HG03565 (cell line): ENCODE data around the gene CPT2.

Source experiments
- ATAC-seq: cut with Tn5 transposase; IDR thresholded peaks from one replicate; pipeline ENCODE4 v1.9.1; 2021; ENCODE audit warnings: mild to moderate bottlenecking, moderate library complexity; ENCODE audit not compliant: unreplicated experiment

The CPT2 gene

DNA sequence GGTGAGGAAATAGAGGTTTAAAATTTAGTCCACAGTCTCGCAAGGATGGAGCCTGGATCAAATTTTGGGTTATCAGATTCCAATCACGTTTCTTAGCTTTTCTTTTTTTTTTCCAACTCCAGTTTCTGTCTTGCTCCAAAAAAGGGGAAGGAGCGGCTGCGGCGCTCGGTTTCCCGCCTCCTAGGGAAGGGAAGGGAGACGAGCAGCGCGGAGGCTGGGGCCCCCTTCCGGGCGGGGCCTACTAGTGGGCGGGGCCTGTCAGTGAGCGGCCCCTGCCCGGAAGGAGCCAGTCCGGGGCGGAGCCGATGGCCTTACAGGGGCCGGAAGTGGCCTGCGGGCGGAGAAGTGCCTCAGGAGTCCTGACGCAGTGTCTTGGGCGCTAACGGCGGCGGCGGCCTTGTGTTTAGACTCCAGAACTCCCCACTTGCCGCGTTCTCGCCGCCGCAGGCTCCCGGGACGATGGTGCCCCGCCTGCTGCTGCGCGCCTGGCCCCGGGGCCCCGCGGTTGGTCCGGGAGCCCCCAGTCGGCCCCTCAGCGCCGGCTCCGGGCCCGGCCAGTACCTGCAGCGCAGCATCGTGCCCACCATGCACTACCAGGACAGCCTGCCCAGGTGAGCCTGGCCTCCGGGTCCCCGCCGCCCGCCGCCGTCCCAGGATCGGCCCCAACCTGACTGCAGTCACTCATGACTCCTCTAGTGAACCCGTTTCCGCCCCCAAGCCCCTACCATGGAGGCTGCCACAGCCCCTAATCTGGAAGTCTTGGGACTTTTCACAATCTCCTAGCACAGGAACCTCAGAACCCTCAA is at the start of gene CPT2:
TSS of gene CPT2 (plus strand) at position 340 of the 806 bp plus-strand sequence. CDS start at position 460, 120 bp downstream.
- peak; percentile 98 for ATAC-seq

GRCh38 chr1:53147174-53147573 is 49.5 kb upstream of the CPT2 start:
- no peak for ATAC-seq

- no peak for ATAC-seq
Measured at GRCh38 chr1:53148123-53148522, 48.5 kb upstream of the CPT2 start.

DNA sequence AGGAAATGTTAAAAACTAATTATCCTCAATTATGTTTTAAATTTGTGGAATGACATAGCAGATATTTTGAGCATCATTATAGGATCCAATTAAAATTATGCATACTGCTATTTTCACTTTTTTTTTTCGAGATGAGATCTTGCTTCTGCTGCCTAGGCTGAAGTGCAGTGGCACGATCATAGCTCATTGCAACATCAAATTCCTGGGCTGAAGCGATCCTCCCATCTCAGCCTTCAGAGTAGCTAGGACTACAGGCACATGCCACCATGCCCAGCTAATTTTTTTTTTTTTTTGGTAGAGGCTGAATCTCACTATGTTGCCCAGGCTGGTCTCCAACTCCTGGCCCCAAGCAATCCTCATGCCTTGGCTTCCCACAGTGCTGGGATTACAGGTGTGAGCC is 42.9 kb upstream of the CPT2 start:
- no peak for ATAC-seq

- ATAC-seq, result no peak
Measured at GRCh38 chr1:53154859-53155438, 41.7 kb upstream of the CPT2 start.

DNA sequence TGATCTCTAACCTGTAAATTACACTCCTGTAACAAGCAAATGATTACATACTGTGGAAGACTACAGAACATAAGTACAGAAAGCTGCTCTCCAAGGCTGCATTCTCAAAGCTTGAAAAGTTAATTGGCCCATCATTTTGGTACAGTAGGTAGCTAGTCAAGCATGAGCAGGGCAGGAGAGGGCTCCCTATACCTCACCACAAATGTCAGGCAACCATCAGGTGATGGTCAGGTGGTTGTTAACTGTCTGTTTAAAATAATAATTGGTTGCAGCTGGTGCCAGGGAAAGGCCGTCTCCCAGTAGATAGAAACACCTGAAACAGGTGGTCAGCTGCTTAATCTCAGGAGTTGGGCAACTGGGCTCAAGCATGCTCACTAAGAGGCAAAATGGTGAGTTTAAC is 41.1 kb upstream of the CPT2 start:
- no peak for ATAC-seq

GRCh38 chr1:53155945-53156344 is 40.7 kb upstream of the CPT2 start:
- no peak for ATAC-seq

DNA sequence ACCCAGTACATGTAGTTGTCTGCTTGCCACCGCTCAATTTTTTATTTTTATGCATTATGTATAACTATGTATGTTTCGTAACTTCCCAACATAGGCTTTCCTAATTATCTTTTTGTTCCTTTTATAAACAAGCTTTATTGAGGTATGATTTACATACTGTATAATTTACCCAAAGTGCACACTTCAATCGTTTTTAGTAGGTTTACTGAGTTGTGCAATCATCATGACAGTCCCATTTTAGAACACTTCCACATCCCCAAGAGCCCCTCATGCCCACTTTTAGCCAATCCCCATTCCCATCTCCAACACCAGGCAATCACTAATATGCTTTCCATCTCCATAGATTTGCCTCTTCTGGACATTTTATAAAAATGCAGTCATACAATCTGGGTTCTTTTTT is 39.8 kb upstream of the CPT2 start:
- no peak for ATAC-seq

DNA sequence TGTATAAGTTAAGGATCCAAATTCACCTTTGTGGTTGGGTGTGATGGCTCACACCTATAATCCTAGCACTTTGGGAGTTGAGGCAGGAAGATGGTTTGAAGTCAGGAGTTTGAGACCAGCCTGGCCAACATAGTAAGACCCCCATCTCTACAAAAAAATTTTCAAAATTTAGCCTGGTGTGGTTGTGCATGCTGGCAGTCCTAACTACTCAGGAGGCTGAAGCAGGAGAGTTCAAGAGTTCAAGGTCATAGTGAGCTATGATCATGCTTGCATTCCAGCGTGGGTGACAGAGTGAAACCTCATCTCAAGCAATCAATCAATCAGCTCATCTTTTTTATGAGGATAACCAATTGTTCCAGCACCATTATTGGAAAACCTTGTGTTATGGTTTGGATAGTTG is 37.7 kb upstream of the CPT2 start:
- no peak for ATAC-seq

DNA sequence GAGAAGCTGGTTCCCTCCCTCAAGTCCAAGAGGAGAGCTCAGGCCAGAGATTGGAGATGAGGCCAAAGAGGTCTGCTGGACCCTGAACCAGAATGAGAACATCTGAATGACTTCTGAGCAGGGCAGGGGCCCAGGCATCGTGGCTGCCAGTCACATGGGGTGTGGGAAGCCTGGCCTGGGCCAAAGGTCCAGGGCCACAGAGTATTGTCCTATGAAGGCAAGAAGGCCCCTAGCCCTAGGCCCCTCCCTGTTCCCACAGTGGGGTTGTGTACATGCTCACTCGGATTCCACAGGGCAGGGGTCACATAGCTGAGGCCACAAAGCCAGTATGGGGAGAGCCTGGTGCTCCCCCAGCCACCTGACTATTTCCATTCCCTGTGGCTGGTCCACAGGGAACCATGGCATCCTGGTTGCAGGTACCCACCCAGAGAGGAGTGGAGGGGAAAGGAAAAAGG is 35.7 kb upstream of the CPT2 start:
- no peak for ATAC-seq

DNA sequence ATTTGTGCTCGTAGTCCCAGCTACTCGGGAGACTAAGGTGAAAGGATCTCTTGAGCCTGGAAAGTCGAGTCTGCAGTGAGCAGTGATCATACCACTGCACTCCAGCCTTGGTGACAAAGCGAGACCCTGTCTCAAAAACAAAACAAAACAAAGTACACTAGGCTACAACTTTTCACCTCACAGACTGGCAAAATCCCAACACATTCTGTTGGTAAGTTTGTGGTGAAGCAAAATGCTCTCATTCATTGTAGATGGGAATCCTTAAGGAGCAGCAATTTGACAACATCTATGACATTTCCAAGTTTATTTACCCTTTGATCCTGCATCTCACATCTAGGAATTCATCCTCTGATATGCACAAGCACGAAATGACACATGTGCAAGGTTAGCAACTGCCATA is 34.0 kb upstream of the CPT2 start:
- no peak for ATAC-seq

- ATAC-seq, result no peak
Measured at GRCh38 chr1:53163291-53163768, 33.3 kb upstream of the CPT2 start.

GRCh38 chr1:53165408-53165961 is 31.1 kb upstream of the CPT2 start:
- no peak for ATAC-seq

GRCh38 chr1:53166366-53166765 is 30.3 kb upstream of the CPT2 start:
- no peak for ATAC-seq

- ATAC-seq, result no peak
Measured at GRCh38 chr1:53166912-53167311, 29.7 kb upstream of the CPT2 start.

DNA sequence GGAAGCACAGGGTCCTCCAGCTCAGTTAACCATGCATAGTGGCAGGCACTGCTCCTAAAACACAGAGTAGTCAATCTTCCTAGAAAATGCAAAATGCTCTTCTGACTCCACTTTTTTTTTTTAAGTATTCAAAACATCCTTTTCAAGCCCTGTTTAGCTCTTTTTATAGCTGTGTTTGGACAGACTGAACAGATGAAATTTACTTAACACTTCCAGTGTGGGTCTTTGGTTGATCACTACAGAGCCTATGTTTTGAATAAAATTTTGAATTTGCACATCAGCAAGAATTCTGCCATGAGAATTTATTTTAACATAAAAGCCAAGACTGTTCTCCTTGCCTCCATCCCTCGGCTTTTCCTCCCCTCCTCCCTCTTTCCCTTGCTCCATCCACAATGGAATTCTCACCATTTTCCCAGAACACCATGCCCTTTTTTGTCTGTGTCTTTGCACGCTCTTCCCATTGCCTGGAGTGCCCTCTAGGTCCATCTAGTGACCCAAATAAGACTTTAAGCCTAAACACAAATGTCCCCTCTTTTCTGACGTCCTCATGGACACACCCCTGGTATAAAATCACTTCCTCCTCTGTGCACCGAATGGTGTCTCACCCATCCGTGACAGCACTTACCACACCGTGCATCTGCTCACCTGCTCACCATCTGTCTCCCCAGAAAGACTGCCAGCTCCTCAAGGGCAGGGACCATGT is 24.0 kb upstream of the CPT2 start:
- ATAC-seq, result no peak

DNA sequence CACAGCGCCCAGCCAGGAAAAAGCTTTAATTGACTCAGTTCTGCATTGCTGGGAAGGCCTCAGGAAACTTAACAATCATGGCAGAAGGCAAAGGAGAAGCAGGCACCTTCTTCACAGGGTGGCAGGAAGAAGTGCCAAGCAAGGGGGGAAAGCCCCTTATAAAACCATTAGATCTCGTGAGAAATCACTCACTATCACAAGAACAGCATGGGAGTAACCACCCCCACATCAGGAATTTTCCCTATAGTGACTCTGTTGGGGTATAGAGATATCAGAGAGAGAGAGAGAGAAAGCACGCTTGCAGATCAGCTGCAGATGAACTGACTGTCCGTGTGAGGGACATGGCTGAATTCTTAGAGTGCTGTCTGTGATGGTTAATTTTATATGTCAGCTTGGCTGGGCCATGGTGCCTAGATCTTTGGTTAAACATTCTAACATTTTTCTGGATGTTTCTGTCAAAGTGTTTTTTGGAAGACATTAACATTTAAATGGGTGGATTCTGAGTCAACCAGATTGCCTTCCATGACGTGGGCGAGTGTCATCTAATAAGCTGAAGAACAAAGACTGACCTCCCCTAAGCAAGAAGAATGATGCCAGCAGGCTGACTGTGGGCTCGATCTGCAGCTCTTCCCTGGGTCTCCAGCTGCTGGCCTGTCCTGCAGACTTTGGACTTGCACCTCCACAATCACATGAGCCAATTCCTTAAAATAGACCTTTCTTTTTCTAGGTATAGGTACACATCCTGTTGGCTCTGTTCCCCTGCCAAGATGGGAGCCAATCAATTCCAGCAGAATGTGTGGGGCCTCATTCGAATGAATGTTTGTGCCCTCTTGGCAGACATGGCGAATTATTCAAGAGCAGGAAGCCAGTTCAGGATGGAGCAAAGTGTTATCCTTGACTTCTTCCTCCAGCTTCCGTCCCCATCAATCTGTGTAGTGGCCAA is 21.4 kb upstream of the CPT2 start:
- ATAC-seq, result no peak

- no peak for ATAC-seq
Measured at GRCh38 chr1:53176452-53177208, 20.0 kb upstream of the CPT2 start.

- no peak for ATAC-seq
Measured at GRCh38 chr1:53180226-53180625, 16.4 kb upstream of the CPT2 start.

DNA sequence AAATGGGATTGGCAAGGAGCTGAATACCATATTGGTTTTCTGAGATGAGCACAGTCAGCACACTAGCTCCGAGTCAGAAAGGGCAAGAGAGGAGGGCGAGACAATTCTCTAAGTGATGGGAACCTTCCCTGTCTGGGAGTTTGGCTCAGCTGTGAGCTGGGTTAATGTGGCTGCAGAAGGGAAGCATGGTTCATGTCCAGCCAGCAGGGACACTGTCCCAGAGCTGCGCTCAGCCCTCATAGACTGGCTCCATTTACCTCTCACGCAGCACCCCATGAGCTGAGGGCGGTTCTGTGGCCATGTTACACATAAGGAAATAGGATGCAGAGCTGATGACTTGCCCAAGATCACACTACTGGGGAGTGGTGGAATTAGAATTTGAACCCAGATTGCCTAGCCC is 15.7 kb upstream of the CPT2 start:
- no peak for ATAC-seq
